DND-41 (cell line): ENCODE measurements around the gene GLT6D1.

ENCODE experiments used
- ATAC-seq: fragments of 200-7000 bp; cut with Tn5 transposase; 3 replicates; pipeline ENCODE4 v1.9.1; 2021; ENCODE audit warnings: low read depth; ENCODE audit not compliant: insufficient read depth
- DNase-seq: peaks from one replicate; pipeline ENCODE4 v3.0.0-alpha.2; 2020
- H2AFZ ChIP-seq: 2 replicates; pipeline ENCODE4 v1.6.0; 2012; ENCODE audit warnings: low read depth, low read length
- H3K27ac ChIP-seq: 2 replicates; pipeline ENCODE4 v1.5.1; 2012; ENCODE audit warnings: low read length, inconsistent platforms
- H3K27me3 ChIP-seq: fragments of 200-600 bp; sonication (generic); 2 replicates; pipeline ENCODE4 v1.6.0; 2012; ENCODE audit warnings: low read length, mild to moderate bottlenecking, inconsistent platforms; ENCODE audit not compliant: insufficient read depth, poor library complexity
- H3K36me3 ChIP-seq: 2 replicates; pipeline ENCODE4 v1.5.1; 2012; ENCODE audit warnings: low read length, inconsistent platforms; ENCODE audit not compliant: insufficient read depth
- H3K4me1 ChIP-seq: 2 replicates; pipeline ENCODE4 v1.5.1; 2012; ENCODE audit warnings: mild to moderate bottlenecking, low read length; ENCODE audit not compliant: insufficient read depth
- H3K4me2 ChIP-seq: 2 replicates; pipeline ENCODE4 v1.6.0; 2012; ENCODE audit warnings: mild to moderate bottlenecking, moderate library complexity, low read length, inconsistent platforms; ENCODE audit not compliant: insufficient read depth
- H3K4me3 ChIP-seq, 2 experiments: fragments of 200-600 bp in 1 of 2; shearing (Covaris generic) in 1 of 2; 2 replicates each; pipeline ENCODE4 v1.5.1; 2012 to 2016; ENCODE audit warnings: inconsistent platforms in 2 of 2, low read length in 2 of 2, mild to moderate bottlenecking in 2 of 2, low read depth in 1 of 2, moderate library complexity in 1 of 2
- H3K79me2 ChIP-seq: 2 replicates; pipeline ENCODE4 v1.6.0; 2012; ENCODE audit warnings: low read length, inconsistent platforms; ENCODE audit not compliant: insufficient read depth
- H3K9ac ChIP-seq: 2 replicates; pipeline ENCODE4 v1.6.0; 2012; ENCODE audit warnings: low read depth, mild to moderate bottlenecking, inconsistent platforms, low read length, moderate library complexity
- H3K9me3 ChIP-seq: 2 replicates; pipeline ENCODE4 v1.5.1; 2012; ENCODE audit warnings: low read length, moderate library complexity, mild to moderate bottlenecking, inconsistent platforms; ENCODE audit not compliant: insufficient read depth, severe bottlenecking
- H4K20me1 ChIP-seq: 2 replicates; pipeline ENCODE4 v1.6.0; 2012; ENCODE audit warnings: low read length; ENCODE audit not compliant: insufficient read depth
- EZH2 ChIP-seq: IDR thresholded peaks from 3 replicates; pipeline ENCODE4 v1.6.1; 2012; ENCODE audit warnings: borderline replicate concordance, low read depth, mild to moderate bottlenecking, moderate library complexity, low read length, inconsistent platforms; ENCODE audit not compliant: severe bottlenecking
- TF ChIP-seq, protein P1 (sequence below): IDR thresholded peaks from 2 replicates; pipeline ENCODE4 v1.5.1; 2012; ENCODE audit warnings: borderline replicate concordance, low read length, moderate library complexity, mild to moderate bottlenecking; ENCODE audit not compliant: poor library complexity, severe bottlenecking; ENCODE audit errors: extremely low read depth

GLT6D1 gene

DNA sequence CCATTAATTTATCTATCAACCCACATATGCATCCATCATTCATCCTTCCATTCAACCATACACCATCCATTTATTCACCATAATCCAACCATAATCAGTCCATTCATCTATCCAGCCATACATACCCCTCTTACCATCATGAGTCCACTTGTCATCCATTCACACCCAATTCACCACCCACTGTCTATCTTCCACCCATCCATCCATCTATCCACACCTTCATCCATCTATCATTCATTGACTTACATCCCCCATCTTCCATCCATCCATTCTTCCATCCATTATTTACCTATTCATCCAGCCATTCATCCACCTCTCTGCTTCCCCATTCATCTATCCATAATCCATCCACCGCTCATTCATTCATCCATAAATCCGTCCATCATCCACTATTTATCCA lies 60.0 kb downstream of the GLT6D1 start:
- Histone ChIP-seq H3K4me2 (no peak overlapping the region), H3K79me2 (no peaks in the 10 kb centered on the region), H3K4me3 (no peak overlapping the region), H3K9me3 (no peaks in the 10 kb centered on the region), H2AFZ (no peak overlapping the region), H3K9ac (no peak overlapping the region), H3K27me3 (no peaks in the 10 kb centered on the region), H3K27ac (no peak overlapping the region), H4K20me1 (no peaks in the 10 kb centered on the region), H3K4me1 (no peaks in the 10 kb centered on the region), H3K36me3 (no peaks in the 10 kb centered on the region)
- DNase-seq = no peak
- ATAC-seq = no peak
- TF ChIP-seq EZH2 = no peak
- TF ChIP-seq, protein P1, sequence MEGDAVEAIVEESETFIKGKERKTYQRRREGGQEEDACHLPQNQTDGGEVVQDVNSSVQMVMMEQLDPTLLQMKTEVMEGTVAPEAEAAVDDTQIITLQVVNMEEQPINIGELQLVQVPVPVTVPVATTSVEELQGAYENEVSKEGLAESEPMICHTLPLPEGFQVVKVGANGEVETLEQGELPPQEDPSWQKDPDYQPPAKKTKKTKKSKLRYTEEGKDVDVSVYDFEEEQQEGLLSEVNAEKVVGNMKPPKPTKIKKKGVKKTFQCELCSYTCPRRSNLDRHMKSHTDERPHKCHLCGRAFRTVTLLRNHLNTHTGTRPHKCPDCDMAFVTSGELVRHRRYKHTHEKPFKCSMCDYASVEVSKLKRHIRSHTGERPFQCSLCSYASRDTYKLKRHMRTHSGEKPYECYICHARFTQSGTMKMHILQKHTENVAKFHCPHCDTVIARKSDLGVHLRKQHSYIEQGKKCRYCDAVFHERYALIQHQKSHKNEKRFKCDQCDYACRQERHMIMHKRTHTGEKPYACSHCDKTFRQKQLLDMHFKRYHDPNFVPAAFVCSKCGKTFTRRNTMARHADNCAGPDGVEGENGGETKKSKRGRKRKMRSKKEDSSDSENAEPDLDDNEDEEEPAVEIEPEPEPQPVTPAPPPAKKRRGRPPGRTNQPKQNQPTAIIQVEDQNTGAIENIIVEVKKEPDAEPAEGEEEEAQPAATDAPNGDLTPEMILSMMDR = no peak

DNA sequence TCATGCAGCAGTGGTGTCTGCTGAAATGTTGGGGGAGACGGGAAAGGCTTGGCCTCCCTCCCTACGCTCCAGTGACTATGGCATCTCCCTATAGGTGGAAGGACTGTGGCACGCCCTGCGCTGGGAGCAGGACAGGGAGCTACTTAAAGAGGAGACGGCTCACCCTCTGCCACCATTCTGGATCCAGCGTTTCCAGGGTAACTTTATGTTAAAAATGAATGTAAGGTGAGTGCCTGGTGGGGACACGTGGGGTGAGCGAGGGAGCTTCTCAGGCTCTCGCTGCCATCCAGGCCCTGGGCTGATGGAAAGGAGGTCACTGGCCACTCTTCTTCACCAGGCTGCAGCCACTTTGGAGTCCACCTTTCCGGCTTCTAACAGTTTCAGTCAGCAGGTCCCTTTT lies 62.1 kb downstream of the GLT6D1 start:
- Histone ChIP-seq H3K27me3 (no peaks in the 10 kb centered on the region), H2AFZ (no peak overlapping the region), H4K20me1 (no peaks in the 10 kb centered on the region), H3K9ac (no peak overlapping the region), H3K27ac (no peak overlapping the region), H3K79me2 (no peaks in the 10 kb centered on the region), H3K4me2 (no peak overlapping the region), H3K9me3 (no peaks in the 10 kb centered on the region), H3K4me3 (no peak overlapping the region), H3K36me3 (no peaks in the 10 kb centered on the region), H3K4me1 (no peaks in the 10 kb centered on the region)
- TF ChIP-seq, protein P1 = no peak
- no peak for TF ChIP-seq EZH2
- DNase-seq = no peak
- no peak for ATAC-seq

- Histone ChIP-seq H3K9ac (no peak overlapping the region), H3K4me3 (no peak overlapping the region), H3K27me3 (no peaks in the 10 kb centered on the region), H3K4me2 (no peak overlapping the region), H3K9me3 (no peaks in the 10 kb centered on the region), H3K4me1 (no peaks in the 10 kb centered on the region), H3K79me2 (no peaks in the 10 kb centered on the region), H3K36me3 (no peaks in the 10 kb centered on the region), H4K20me1 (no peaks in the 10 kb centered on the region), H3K27ac (no peak overlapping the region), H2AFZ (no peak overlapping the region)
- TF ChIP-seq EZH2 = no peak
- TF ChIP-seq, protein P1 = no peak
- no peak for DNase-seq
- no peak for ATAC-seq
Measured at GRCh38 chr9:135575995-135576631, 63.2 kb downstream of the GLT6D1 start.
